ENCODE results near the gene MUC2.

- TF ChIP-seq CTCF (IDR thresholded peaks at IDR 0.05; ENCODE audit: insufficient read depth, low read depth, low read length) (no peak), EZH2 (IDR thresholded peaks at IDR 0.05; ENCODE audit: insufficient read depth, low read length) (no peak)
These were observed 20.2 kb upstream of the MUC2 start for GRCh38 chr11:1054143-1055108.

Data from astrocyte (in vitro differentiated cells and primary cell).